IMR-90 (cell line): ENCODE measurements around the gene IL2RG. TPM values are rescaled to one million over a fixed set of nuclear protein-coding genes. Genes with fewer than 3 reads are reported as not detected.

Experiments
- ATAC-seq: fragments of 200-7000 bp; cut with Tn5 transposase; 2 replicates; pipeline ENCODE4 v1.9.1; 2020; ENCODE audit warnings: low read depth, mild to moderate bottlenecking, moderate library complexity
- BruUV-seq: library from RNA; stranded (reverse); fragments of 400-500 nt; replicated peaks from 2 replicates; lab custom pipeline; 2021; lab: Mats Ljungman, UMichigan
- CTCF ChIA-PET: fragments of 300-600 bp; formaldehyde crosslinking; extraction: SDS; loops from one replicate; lab custom pipeline; 2021; ENCODE audit warnings: antibody characterized with exemption; lab: Yijun Ruan, JAX
- POLR2A ChIA-PET: fragments of 300-600 bp; sonication (Branson Sonifier 250); formaldehyde crosslinking; loops from one replicate; lab custom pipeline; 2022; ENCODE audit warnings: antibody characterized with exemption; ENCODE audit not compliant: unreplicated experiment; lab: Charles Lee
- DNase-seq: peaks from one replicate; pipeline ENCODE4 v3.0.0; 2013
- H2AFZ ChIP-seq: replicated peaks from 2 replicates; pipeline ENCODE3; 2013; ENCODE audit warnings: low read length, mild to moderate bottlenecking; ENCODE audit not compliant: poor library complexity
- H2AK5ac ChIP-seq: 2 replicates; pipeline ENCODE4 v1.6.1; 2013; ENCODE audit warnings: low read depth, low read length, inconsistent platforms
- H2AK9ac ChIP-seq: replicated peaks from 2 replicates; pipeline ENCODE3; 2013; ENCODE audit warnings: mild to moderate bottlenecking, low read depth, low read length, moderate library complexity; ENCODE audit not compliant: poor library complexity
- H2BK120ac ChIP-seq: 2 replicates; pipeline ENCODE4 v1.6.1; 2013; ENCODE audit warnings: low read depth, low read length, inconsistent platforms
- H2BK15ac ChIP-seq: 3 replicates; pipeline ENCODE4 v1.6.1; 2013; ENCODE audit warnings: low read depth, low read length, inconsistent platforms
- H2BK20ac ChIP-seq: 2 replicates; pipeline ENCODE4 v1.6.1; 2013; ENCODE audit warnings: low read depth, mild to moderate bottlenecking, inconsistent platforms, low read length, moderate library complexity
- H2BK5ac ChIP-seq: 2 replicates; pipeline ENCODE4 v1.6.1; 2013; ENCODE audit warnings: mild to moderate bottlenecking, low read depth, low read length, inconsistent platforms; ENCODE audit not compliant: poor library complexity, severe bottlenecking
- H3K14ac ChIP-seq: replicated peaks from 2 replicates; pipeline ENCODE4 v1.6.1; 2013; ENCODE audit warnings: low read depth, low read length, inconsistent platforms
- H3K18ac ChIP-seq: 2 replicates; pipeline ENCODE4 v1.6.1; 2013; ENCODE audit warnings: low read depth, low read length, control low read depth
- H3K23ac ChIP-seq: 2 replicates; pipeline ENCODE4 v1.6.1; 2013; ENCODE audit warnings: low read depth, low read length, inconsistent platforms
- H3K27ac ChIP-seq: 2 replicates; pipeline ENCODE4 v1.5.1; 2013; ENCODE audit warnings: mild to moderate bottlenecking, control low read depth, low read length; ENCODE audit not compliant: insufficient read depth
- H3K27me3 ChIP-seq: 2 replicates; pipeline ENCODE4 v1.6.1; 2013; ENCODE audit warnings: low read length; ENCODE audit not compliant: control insufficient read depth, insufficient read depth
- H3K36me3 ChIP-seq: 2 replicates; pipeline ENCODE4 v1.6.1; 2013; ENCODE audit warnings: low read length, mixed read lengths; ENCODE audit not compliant: control insufficient read depth, insufficient read depth
- H3K4ac ChIP-seq: 2 replicates; pipeline ENCODE4 v1.6.1; 2013; ENCODE audit warnings: low read depth, low read length, inconsistent platforms
- H3K4me1 ChIP-seq: 2 replicates; pipeline ENCODE4 v1.6.1; 2013; ENCODE audit warnings: low read length, mixed read lengths; ENCODE audit not compliant: control insufficient read depth, insufficient read depth
- H3K4me2 ChIP-seq: 2 replicates; pipeline ENCODE4 v1.6.1; 2013; ENCODE audit warnings: low read depth, mild to moderate bottlenecking, control low read depth, low read length, moderate library complexity
- H3K4me3 ChIP-seq: 2 replicates; pipeline ENCODE4 v1.5.1; 2013; ENCODE audit warnings: low read depth, mild to moderate bottlenecking, control low read depth, low read length, moderate library complexity; ENCODE audit not compliant: insufficient read depth
- H3K56ac ChIP-seq: 2 replicates; pipeline ENCODE4 v1.6.1; 2013; ENCODE audit warnings: low read length, inconsistent platforms; ENCODE audit not compliant: insufficient read depth; ENCODE audit errors: extremely low read depth
- H3K79me1 ChIP-seq, 2 experiments: 2 replicates each; pipeline ENCODE4 v1.6.1; 2013; ENCODE audit warnings: low read length in 2 of 2, inconsistent platforms in 1 of 2, low read depth in 1 of 2
- H3K9ac ChIP-seq: 2 replicates; pipeline ENCODE4 v1.6.1; 2013; ENCODE audit warnings: low read depth, low read length, control low read depth
- H3K9me1 ChIP-seq: 2 replicates; pipeline ENCODE4 v1.6.1; 2013; ENCODE audit warnings: low read length, inconsistent platforms; ENCODE audit not compliant: insufficient read depth
- H3K9me3 ChIP-seq: 2 replicates; pipeline ENCODE4 v1.6.1; 2013; ENCODE audit warnings: low read length; ENCODE audit not compliant: control insufficient read depth, insufficient read depth
- H4K20me1 ChIP-seq: 2 replicates; pipeline ENCODE4 v1.6.1; 2013; ENCODE audit warnings: low read length, inconsistent platforms; ENCODE audit not compliant: insufficient read depth
- H4K5ac ChIP-seq: 2 replicates; pipeline ENCODE4 v1.6.1; 2013; ENCODE audit warnings: mild to moderate bottlenecking, low read depth, low read length, control low read depth
- H4K8ac ChIP-seq, 2 experiments: 2 replicates each; pipeline ENCODE4 v1.6.1; 2013; ENCODE audit warnings: low read depth in 2 of 2, low read length in 2 of 2, control low read depth in 1 of 2, inconsistent platforms in 1 of 2
- H4K91ac ChIP-seq: 2 replicates; pipeline ENCODE4 v1.6.1; 2013; ENCODE audit warnings: low read depth, low read length, inconsistent platforms; ENCODE audit not compliant: insufficient read depth
- CHD1 ChIP-seq: IDR thresholded peaks from 2 replicates; pipeline ENCODE4 v1.6.1; 2012; ENCODE audit warnings: low read depth, low read length, improper control_type of control experiment
- USF2 ChIP-seq: fragments of 150-350 bp; IDR thresholded peaks from 2 replicates; pipeline ENCODE4 v1.6.1; 2017; ENCODE audit warnings: mild to moderate bottlenecking, antibody characterized with exemption, low read length, low read depth
- WGBS, 2 experiments: methylation state at CpG; one replicate each; pipeline versions ENCODE4 v1.1.5 to v1.1.7; 2013; ENCODE audit warnings: missing lambda C conversion rate in 2 of 2; ENCODE audit not compliant: insufficient read length in 1 of 2; ENCODE audit errors: extremely low coverage in 2 of 2; 5-methylcytosine and 5-hydroxymethylcytosine counted together
- dilution Hi-C: fragments of 300-500 bp; cut with HindIII; formaldehyde crosslinking; loops from one replicate; pipeline ENCODE4 v1.14.3; 2018; ENCODE audit warnings: low sequenced_read_pairs; ENCODE audit not compliant: unreplicated experiment
- in situ Hi-C: fragments of 300-500 bp; cut with MboI; formaldehyde crosslinking; loops from 3 replicates; pipeline ENCODE4 v1.14.3; 2019; ENCODE audit warnings: low sequenced_read_pairs, inconsistent platforms, mixed read lengths
- intact Hi-C: fragments of 100-400 bp; cut with micrococcal nuclease; formaldehyde crosslinking; loops from 2 replicates; pipeline ENCODE4 v1.10.0; 2022
- polyA plus RNA-seq, 3 experiments: library from polyadenylated mRNA; depleted of rRNA; stranded (reverse); fragments of >200 nt; gene quantifications; 2 replicates each; pipeline ENCODE4 v1.2.3, GENCODE V29; 2012; ENCODE audit warnings: low replicate concordance in 1 of 3
- total RNA-seq: library from RNA; depleted of rRNA; stranded (reverse); fragments of >200 nt; gene quantifications from 2 replicates; pipeline ENCODE4 v1.2.3, GENCODE V29; 2012

The IL2RG gene
- total and polyA plus RNA-seq, 2 of the 4 experiments (the other 2 are of a cell fraction), result not detected

DNA sequence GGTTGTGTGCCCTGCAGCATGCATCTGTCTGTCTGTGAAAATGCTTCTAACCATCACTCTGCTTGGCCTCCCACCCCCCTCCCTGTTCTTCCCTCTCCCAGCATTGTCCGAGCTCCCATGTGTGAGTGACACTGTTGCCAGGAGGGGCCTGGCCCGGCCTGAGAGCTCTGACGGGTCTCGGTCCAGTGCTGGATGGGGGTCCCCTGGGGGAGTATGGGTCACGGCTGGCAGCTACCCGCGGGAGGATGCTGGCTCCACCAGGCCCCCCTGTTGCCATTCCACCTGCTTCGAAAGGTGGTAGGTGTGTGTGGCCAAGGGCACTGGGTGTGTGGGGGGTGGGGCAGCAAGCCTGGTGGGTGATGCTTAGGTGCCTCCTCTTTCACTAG, 36.9 kb upstream of the IL2RG start:
- no peaks in the 10 kb centered on the region for H3K9me3 ChIP-seq
- WGBS, 2 experiments, result 92% methylated on average over 2 of the region's 8 CpGs; no CpG with 5 or more reads in 1 of the 2 experiments
- no TSS peak for BruUV-seq

More for the DNA sequence above, 36.9 kb upstream of the IL2RG start:
- H3K56ac ChIP-seq, result no peak overlapping the region
- no peak overlapping the region for H2AFZ ChIP-seq
- H3K9ac ChIP-seq, result no peak overlapping the region
- H3K4me3 ChIP-seq, result no peak overlapping the region
- intact Hi-C loops, result no loop called here
- H2BK5ac ChIP-seq, result no peak overlapping the region
- in situ Hi-C loops, result no loop called here
- peaks cover 4% of the 10 kb centered on the region; the same call in 1 of the 2 replicates for H3K27me3 ChIP-seq
- TF ChIP-seq USF2, result no peak
- no peak for TF ChIP-seq CHD1
- no peak overlapping the region for H3K27ac ChIP-seq
- ChIA-PET CTCF (no interaction called here), POLR2A (no interaction called here)
- no peak overlapping the region for H3K14ac ChIP-seq
- H3K23ac ChIP-seq, result no peak overlapping the region
- no peak overlapping the region for H4K91ac ChIP-seq
- H3K4me1 ChIP-seq, result peaks cover 2% of the 10 kb centered on the region; the same call in 1 of the 2 replicates
- dilution Hi-C loops, result no loop called here
- H3K36me3 ChIP-seq, result no peaks in the 10 kb centered on the region
- H3K18ac ChIP-seq, result no peak overlapping the region
- H2BK15ac ChIP-seq, result no peak overlapping the region
- H4K8ac ChIP-seq, result no peak overlapping the region
- ATAC-seq (no peak), DNase-seq (no peak)
- no peak overlapping the region for H4K5ac ChIP-seq
- H3K4ac ChIP-seq, result no peak overlapping the region
- H4K20me1 ChIP-seq, result no peaks in the 10 kb centered on the region
- peaks cover 1% of the 10 kb centered on the region; the same call in 1 of the 2 replicates for H3K9me1 ChIP-seq
- no peak overlapping the region for H2AK9ac ChIP-seq
- no peaks in the 10 kb centered on the region for H3K79me1 ChIP-seq
- H2AK5ac ChIP-seq, result no peak overlapping the region
- no peak overlapping the region for H3K4me2 ChIP-seq
- no peak overlapping the region for H2BK20ac ChIP-seq
- no peak overlapping the region for H2BK120ac ChIP-seq
